ENCODE data around the gene CHD1.

- TF ChIP-seq ETV6 (CRISPR knock-in tag; IDR thresholded peaks at IDR 0.05) = no peak
- TF ChIP-seq, protein P1, sequence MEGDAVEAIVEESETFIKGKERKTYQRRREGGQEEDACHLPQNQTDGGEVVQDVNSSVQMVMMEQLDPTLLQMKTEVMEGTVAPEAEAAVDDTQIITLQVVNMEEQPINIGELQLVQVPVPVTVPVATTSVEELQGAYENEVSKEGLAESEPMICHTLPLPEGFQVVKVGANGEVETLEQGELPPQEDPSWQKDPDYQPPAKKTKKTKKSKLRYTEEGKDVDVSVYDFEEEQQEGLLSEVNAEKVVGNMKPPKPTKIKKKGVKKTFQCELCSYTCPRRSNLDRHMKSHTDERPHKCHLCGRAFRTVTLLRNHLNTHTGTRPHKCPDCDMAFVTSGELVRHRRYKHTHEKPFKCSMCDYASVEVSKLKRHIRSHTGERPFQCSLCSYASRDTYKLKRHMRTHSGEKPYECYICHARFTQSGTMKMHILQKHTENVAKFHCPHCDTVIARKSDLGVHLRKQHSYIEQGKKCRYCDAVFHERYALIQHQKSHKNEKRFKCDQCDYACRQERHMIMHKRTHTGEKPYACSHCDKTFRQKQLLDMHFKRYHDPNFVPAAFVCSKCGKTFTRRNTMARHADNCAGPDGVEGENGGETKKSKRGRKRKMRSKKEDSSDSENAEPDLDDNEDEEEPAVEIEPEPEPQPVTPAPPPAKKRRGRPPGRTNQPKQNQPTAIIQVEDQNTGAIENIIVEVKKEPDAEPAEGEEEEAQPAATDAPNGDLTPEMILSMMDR (IDR thresholded peaks at IDR 0.05) = no peak
- no peak for TF ChIP-seq PREB (CRISPR knock-in tag; IDR thresholded peaks at IDR 0.05; ENCODE audit: borderline replicate concordance)
- no peak for TF ChIP-seq ZNF532 (CRISPR knock-in tag; IDR thresholded peaks at IDR 0.05; ENCODE audit: borderline replicate concordance)
- TF ChIP-seq, protein P2, sequence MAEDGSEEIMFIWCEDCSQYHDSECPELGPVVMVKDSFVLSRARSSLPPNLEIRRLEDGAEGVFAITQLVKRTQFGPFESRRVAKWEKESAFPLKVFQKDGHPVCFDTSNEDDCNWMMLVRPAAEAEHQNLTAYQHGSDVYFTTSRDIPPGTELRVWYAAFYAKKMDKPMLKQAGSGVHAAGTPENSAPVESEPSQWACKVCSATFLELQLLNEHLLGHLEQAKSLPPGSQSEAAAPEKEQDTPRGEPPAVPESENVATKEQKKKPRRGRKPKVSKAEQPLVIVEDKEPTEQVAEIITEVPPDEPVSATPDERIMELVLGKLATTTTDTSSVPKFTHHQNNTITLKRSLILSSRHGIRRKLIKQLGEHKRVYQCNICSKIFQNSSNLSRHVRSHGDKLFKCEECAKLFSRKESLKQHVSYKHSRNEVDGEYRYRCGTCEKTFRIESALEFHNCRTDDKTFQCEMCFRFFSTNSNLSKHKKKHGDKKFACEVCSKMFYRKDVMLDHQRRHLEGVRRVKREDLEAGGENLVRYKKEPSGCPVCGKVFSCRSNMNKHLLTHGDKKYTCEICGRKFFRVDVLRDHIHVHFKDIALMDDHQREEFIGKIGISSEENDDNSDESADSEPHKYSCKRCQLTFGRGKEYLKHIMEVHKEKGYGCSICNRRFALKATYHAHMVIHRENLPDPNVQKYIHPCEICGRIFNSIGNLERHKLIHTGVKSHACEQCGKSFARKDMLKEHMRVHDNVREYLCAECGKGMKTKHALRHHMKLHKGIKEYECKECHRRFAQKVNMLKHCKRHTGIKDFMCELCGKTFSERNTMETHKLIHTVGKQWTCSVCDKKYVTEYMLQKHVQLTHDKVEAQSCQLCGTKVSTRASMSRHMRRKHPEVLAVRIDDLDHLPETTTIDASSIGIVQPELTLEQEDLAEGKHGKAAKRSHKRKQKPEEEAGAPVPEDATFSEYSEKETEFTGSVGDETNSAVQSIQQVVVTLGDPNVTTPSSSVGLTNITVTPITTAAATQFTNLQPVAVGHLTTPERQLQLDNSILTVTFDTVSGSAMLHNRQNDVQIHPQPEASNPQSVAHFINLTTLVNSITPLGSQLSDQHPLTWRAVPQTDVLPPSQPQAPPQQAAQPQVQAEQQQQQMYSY (CRISPR knock-in tag; IDR thresholded peaks at IDR 0.05) = no peak
- no peak for TF ChIP-seq SMAD3 (CRISPR knock-in tag; IDR thresholded peaks at IDR 0.05; ENCODE audit: borderline replicate concordance)
- no peak for TF ChIP-seq MAX (CRISPR knock-in tag; IDR thresholded peaks at IDR 0.05)
- no peak for TF ChIP-seq JUN (CRISPR knock-in tag; IDR thresholded peaks at IDR 0.05)
- TF ChIP-seq ATF1 (CRISPR knock-in tag; IDR thresholded peaks at IDR 0.05) = no peak
- TF ChIP-seq ATF2 (CRISPR knock-in tag; IDR thresholded peaks at IDR 0.05; ENCODE audit: borderline replicate concordance, low read depth) = no peak
- no peak for TF ChIP-seq ZSCAN18 (CRISPR knock-in tag; IDR thresholded peaks at IDR 0.05)
- TF ChIP-seq NR1H2 (CRISPR knock-in tag; IDR thresholded peaks at IDR 0.05) = no peak
- no peak for TF ChIP-seq ZNF671 (CRISPR knock-in tag; IDR thresholded peaks at IDR 0.05)
Observed at GRCh38 chr5:98891591-98891990, 37.2 kb downstream of the CHD1 start.

Data from WTC11 (cell line).